Measurements from ENCODE around the gene NTSR1. TPM values are rescaled to one million over a fixed set of nuclear protein-coding genes. Genes with fewer than 3 reads are reported as not detected.

NTSR1 gene
- polyA plus RNA-seq, 3 donors = 0.35 to 2.5 (median 0.40) TPM

DNA sequence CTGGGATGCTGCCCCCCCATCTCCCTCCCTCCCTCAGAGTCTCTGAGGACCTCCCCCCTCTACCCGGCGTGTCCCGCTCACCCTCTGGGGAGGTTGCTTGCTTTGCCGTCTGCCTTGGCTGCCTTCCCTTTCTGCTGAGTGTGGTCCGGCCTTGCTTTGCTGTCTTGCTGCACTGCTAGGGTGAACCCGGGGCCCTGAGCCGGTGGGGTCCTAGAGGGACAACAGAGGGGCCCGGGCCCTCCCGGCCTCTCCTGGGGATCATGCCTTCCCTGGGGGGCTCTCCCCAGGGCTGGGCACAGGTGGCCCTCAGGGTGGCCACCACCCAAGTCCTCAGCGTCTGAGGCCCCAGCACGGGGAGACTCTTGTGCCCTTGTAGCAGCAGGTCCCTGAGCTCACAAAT, 47.0 kb upstream of the NTSR1 start:
- Mint-ChIP-seq H3K27me3 (ENCODE audit: low read depth in 3 of 3) (peaks cover 0 to 2% (median 1%) of the 10 kb centered on the region in 3 donors), H3K27ac (peak overlapping the region in 5 of 7 donors; percentile 25 to 83 (median 70)), H3K4me1 (peaks cover 28% of the 10 kb centered on the region), H3K36me3 (peaks cover 0 to 2% of the 10 kb centered on the region in 2 donors), H3K4me3 (no peak overlapping the region), H3K9me3 (no peaks in the 10 kb centered on the region)
- H3K4me1 ChIP-seq (ENCODE audit: control insufficient read depth in 1 of 2, insufficient read depth in 2 of 2, low read length in 2 of 2) = peaks cover 26 to 27% of the 10 kb centered on the region in 2 donors
- no peaks in the 10 kb centered on the region for H3K27me3 ChIP-seq (ENCODE audit: control insufficient read depth in 2 of 2, insufficient read depth in 2 of 2, low read length in 2 of 2)
- H4K20me1 ChIP-seq (ENCODE audit: insufficient read depth, low read length) = no peaks in the 10 kb centered on the region
- no peaks in the 10 kb centered on the region for H3K79me2 ChIP-seq (ENCODE audit: insufficient read depth, low read length)
- 99% methylated on average over 7 of the region's 11 CpGs for WGBS (ENCODE audit: insufficient coverage)
- no peak overlapping the region for H3K9ac ChIP-seq (ENCODE audit: insufficient read depth, low read length, poor library complexity, severe bottlenecking)
- TF ChIP-seq, protein P1, sequence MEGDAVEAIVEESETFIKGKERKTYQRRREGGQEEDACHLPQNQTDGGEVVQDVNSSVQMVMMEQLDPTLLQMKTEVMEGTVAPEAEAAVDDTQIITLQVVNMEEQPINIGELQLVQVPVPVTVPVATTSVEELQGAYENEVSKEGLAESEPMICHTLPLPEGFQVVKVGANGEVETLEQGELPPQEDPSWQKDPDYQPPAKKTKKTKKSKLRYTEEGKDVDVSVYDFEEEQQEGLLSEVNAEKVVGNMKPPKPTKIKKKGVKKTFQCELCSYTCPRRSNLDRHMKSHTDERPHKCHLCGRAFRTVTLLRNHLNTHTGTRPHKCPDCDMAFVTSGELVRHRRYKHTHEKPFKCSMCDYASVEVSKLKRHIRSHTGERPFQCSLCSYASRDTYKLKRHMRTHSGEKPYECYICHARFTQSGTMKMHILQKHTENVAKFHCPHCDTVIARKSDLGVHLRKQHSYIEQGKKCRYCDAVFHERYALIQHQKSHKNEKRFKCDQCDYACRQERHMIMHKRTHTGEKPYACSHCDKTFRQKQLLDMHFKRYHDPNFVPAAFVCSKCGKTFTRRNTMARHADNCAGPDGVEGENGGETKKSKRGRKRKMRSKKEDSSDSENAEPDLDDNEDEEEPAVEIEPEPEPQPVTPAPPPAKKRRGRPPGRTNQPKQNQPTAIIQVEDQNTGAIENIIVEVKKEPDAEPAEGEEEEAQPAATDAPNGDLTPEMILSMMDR (IDR thresholded peaks at IDR 0.05) = no peak
- H2AFZ ChIP-seq (ENCODE audit: insufficient read depth, low read depth, low read length, poor library complexity, severe bottlenecking) = no peak overlapping the region
- no peak for DNase-seq
- no peak overlapping the region for H3K4me2 ChIP-seq (replicated peaks; ENCODE audit: extremely low read depth, low read length, poor library complexity, severe bottlenecking)
- H3K36me3 ChIP-seq (replicated peaks in 1 of 2; ENCODE audit: control insufficient read depth in 1 of 2, insufficient read depth in 2 of 2, low read length in 2 of 2) = no peaks in the 10 kb centered on the region
- no peak overlapping the region for H3K4me3 ChIP-seq (replicated peaks in 1 of 3; ENCODE audit: low read depth in 2 of 3, low read length in 3 of 3)
- no peaks in the 10 kb centered on the region for H3K9me3 ChIP-seq (replicated peaks in 1 of 2; ENCODE audit: control insufficient read depth in 1 of 2, insufficient read depth in 1 of 2, low read length in 2 of 2)
- intact Hi-C loops (cut with micrococcal nuclease) = loop anchor here in 1 of 2 donors (5.0 kb wide), 1 partner anchor 39 kb away; no protein-coding TSS in a partner anchor
- H3K27ac ChIP-seq (ENCODE audit: low read depth in 1 of 2, low read length in 2 of 2) = no peak overlapping the region

DNA sequence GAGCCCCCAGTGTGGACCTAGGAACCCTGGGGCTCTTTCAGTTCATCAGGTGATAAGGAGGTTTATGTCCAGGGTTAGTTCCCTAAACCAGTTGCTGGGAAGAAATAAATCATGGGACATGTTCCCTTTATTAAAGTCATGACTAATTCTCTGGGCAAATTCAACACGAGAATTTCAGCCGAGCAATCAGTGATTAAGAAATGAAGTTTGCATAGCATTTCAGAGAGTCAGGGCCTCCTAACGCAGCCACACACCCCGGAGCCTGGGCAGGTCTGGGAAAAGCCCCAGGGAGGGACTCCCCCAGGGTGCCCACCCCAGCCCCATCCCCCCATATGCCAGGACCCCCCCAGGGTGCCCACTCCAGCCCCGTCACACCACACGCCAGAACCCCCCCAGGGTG, 46.2 kb upstream of the NTSR1 start:
- intact Hi-C loops (cut with micrococcal nuclease) = loop anchor here in 1 of 2 donors (5.0 kb wide), 1 partner anchor 40 kb away; no protein-coding TSS in a partner anchor
- H3K9me3 Mint-ChIP-seq = peaks cover 0 to 3% (median 0%) of the 10 kb centered on the region in 7 donors
- TF ChIP-seq, protein P1 (IDR thresholded peaks at IDR 0.05) = no peak
- no peaks in the 10 kb centered on the region for H3K36me3 ChIP-seq (replicated peaks in 1 of 2; ENCODE audit: control insufficient read depth in 1 of 2, insufficient read depth in 2 of 2, low read length in 2 of 2)
- H4K20me1 ChIP-seq (ENCODE audit: insufficient read depth, low read length) = no peaks in the 10 kb centered on the region
- WGBS (ENCODE audit: insufficient coverage) = no CpG with 5 or more reads among the region's 6 CpGs
- peaks cover 0 to 2% (median 1%) of the 10 kb centered on the region in 3 donors for H3K27me3 Mint-ChIP-seq (ENCODE audit: low read depth in 3 of 3)
- H3K27ac Mint-ChIP-seq = peak overlapping the region in 1 of 7 donors; percentile 72
- peak; percentile 72 to 88 (median 87) for DNase-seq
- no peak overlapping the region for H2AFZ ChIP-seq (ENCODE audit: insufficient read depth, low read depth, low read length, poor library complexity, severe bottlenecking)
- H3K4me2 ChIP-seq (replicated peaks; ENCODE audit: extremely low read depth, low read length, poor library complexity, severe bottlenecking) = no peak overlapping the region
- peaks cover 34 to 35% of the 10 kb centered on the region in 2 donors for H3K4me1 ChIP-seq (ENCODE audit: control insufficient read depth in 1 of 2, insufficient read depth in 2 of 2, low read length in 2 of 2)
- peaks cover 36% of the 10 kb centered on the region for H3K4me1 Mint-ChIP-seq
- no peaks in the 10 kb centered on the region for H3K79me2 ChIP-seq (ENCODE audit: insufficient read depth, low read length)
- no peak overlapping the region for H3K27ac ChIP-seq (ENCODE audit: low read depth in 1 of 2, low read length in 2 of 2)
- no peak overlapping the region for H3K4me3 Mint-ChIP-seq
- no peaks in the 10 kb centered on the region for H3K27me3 ChIP-seq (ENCODE audit: control insufficient read depth in 2 of 2, insufficient read depth in 2 of 2, low read length in 2 of 2)
- H3K36me3 Mint-ChIP-seq = peaks cover 0 to 2% of the 10 kb centered on the region in 2 donors
- H3K9ac ChIP-seq (ENCODE audit: insufficient read depth, low read length, poor library complexity, severe bottlenecking) = no peak overlapping the region
- no peaks in the 10 kb centered on the region for H3K9me3 ChIP-seq (replicated peaks in 1 of 2; ENCODE audit: control insufficient read depth in 1 of 2, insufficient read depth in 1 of 2, low read length in 2 of 2)
- no peak overlapping the region for H3K4me3 ChIP-seq (replicated peaks in 1 of 3; ENCODE audit: low read depth in 2 of 3, low read length in 3 of 3)
